Keratinocyte (primary cell): ENCODE data around the gene PTCD2.

ENCODE experiments used
- CTCF ChIP-seq, 3 experiments: IDR thresholded peaks in 1 of 3; conservative IDR thresholded peaks in 1 of 3; optimal IDR thresholded peaks in 1 of 3; 2 replicates in 2 of 3; 3 replicates in 1 of 3; pipeline versions ENCODE3 to v1.5.1; 2011; ENCODE audit warnings: low read length in 3 of 3, mild to moderate bottlenecking in 3 of 3, moderate library complexity in 2 of 3, control low read depth in 1 of 3, inconsistent platforms in 1 of 3; ENCODE audit not compliant: insufficient read depth in 2 of 3; ENCODE audit errors: extremely low read depth in 1 of 3
- EZH2 ChIP-seq: IDR thresholded peaks from one replicate; pipeline ENCODE4 v1.6.1; 2012; ENCODE audit warnings: inconsistent platforms, mild to moderate bottlenecking, low read length, moderate library complexity

- no peak for TF ChIP-seq CTCF (optimal IDR thresholded peaks at IDR 0.05 in 1 of 3, IDR thresholded peaks at IDR 0.05 in 1 of 3, conservative IDR thresholded peaks at IDR 0.05 in 1 of 3; ENCODE audit: extremely low read depth in 1 of 3, insufficient read depth in 2 of 3, low read length in 3 of 3)
- no peak for TF ChIP-seq EZH2
Measured at GRCh38 chr5:72296256-72296655, 23.9 kb upstream of the PTCD2 start.
